GM18505 (cell line): ENCODE results near the gene TRIM44.

Experiments
- ATAC-seq: cut with Tn5 transposase; IDR thresholded peaks from one replicate; pipeline ENCODE4 v1.9.1; 2021; ENCODE audit not compliant: unreplicated experiment
- POLR2A ChIP-seq: IDR thresholded peaks from 4 replicates; pipeline ENCODE4 v1.6.1; 2011; ENCODE audit warnings: borderline replicate concordance; ENCODE audit not compliant: insufficient read depth, insufficient read length; ENCODE audit errors: extremely low read depth

Gene TRIM44

GRCh38 chr11:35794333-35794732 is 131.8 kb downstream of the TRIM44 start:
- no peak for TF ChIP-seq POLR2A
- ATAC-seq, result no peak

- ATAC-seq, result no peak
- no peak for TF ChIP-seq POLR2A
Observed at GRCh38 chr11:35794850-35795249, 132.3 kb downstream of the TRIM44 start.

GRCh38 chr11:35796562-35796961 is 134.0 kb downstream of the TRIM44 start:
- no peak for TF ChIP-seq POLR2A
- ATAC-seq, result no peak

GRCh38 chr11:35798423-35798822 is 135.8 kb downstream of the TRIM44 start:
- no peak for ATAC-seq

GRCh38 chr11:35798983-35799382 is 136.4 kb downstream of the TRIM44 start:
- no peak for TF ChIP-seq POLR2A
- no peak for ATAC-seq

More at GRCh38 chr11:35798423-35798822, 135.8 kb downstream of the TRIM44 start:
- TF ChIP-seq POLR2A, result no peak

GRCh38 chr11:35799655-35800054 is 137.1 kb downstream of the TRIM44 start:
- no peak for ATAC-seq
- TF ChIP-seq POLR2A, result no peak

- ATAC-seq, result peak; percentile 79
- TF ChIP-seq POLR2A, result no peak
Observed at GRCh38 chr11:35800970-35801953, 138.7 kb downstream of the TRIM44 start.

- ATAC-seq, result no peak
- TF ChIP-seq POLR2A, result no peak
Observed at GRCh38 chr11:35802221-35802620, 139.6 kb downstream of the TRIM44 start.

GRCh38 chr11:35802672-35803071 is 140.1 kb downstream of the TRIM44 start:
- no peak for ATAC-seq
- no peak for TF ChIP-seq POLR2A

- no peak for TF ChIP-seq POLR2A
Observed at GRCh38 chr11:35803115-35803514, 140.5 kb downstream of the TRIM44 start.

GRCh38 chr11:35804451-35805040 is 142.0 kb downstream of the TRIM44 start:
- no peak for TF ChIP-seq POLR2A
- no peak for ATAC-seq

More at GRCh38 chr11:35803115-35803514, 140.5 kb downstream of the TRIM44 start:
- no peak for ATAC-seq

- no peak for ATAC-seq
- TF ChIP-seq POLR2A, result no peak
Observed at GRCh38 chr11:35809561-35809960, 147.0 kb downstream of the TRIM44 start.

GRCh38 chr11:35810045-35810645 is 147.6 kb downstream of the TRIM44 start:
- TF ChIP-seq POLR2A, result no peak
- no peak for ATAC-seq

GRCh38 chr11:35811783-35812182 is 149.2 kb downstream of the TRIM44 start:
- TF ChIP-seq POLR2A, result no peak
- no peak for ATAC-seq

- ATAC-seq, result no peak
- no peak for TF ChIP-seq POLR2A
Observed at GRCh38 chr11:35812828-35813227, 150.3 kb downstream of the TRIM44 start.
